ENCODE data around the gene CPO.

DNA sequence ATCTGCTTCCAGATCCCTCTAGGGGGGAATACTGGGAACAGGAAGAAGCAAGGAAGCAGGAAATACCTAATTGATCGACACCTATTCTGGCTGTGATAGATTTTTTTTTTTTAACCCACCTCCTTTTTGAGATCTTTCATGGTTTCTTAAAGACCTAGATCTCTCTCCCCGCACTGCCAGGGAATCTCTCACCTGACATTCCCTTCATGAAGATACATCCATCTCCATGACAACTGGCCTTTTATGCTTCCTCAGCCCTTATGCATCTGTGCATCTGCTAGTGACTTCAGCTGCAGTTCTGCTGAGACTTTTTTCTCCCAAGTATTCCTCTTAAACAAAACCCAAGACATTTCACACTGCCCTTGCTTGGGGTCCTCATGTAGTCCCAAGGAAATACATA is 21.1 kb upstream of the CPO start:
- TF ChIP-seq BACH2 (CRISPR knock-in tag; IDR thresholded peaks at IDR 0.05; ENCODE audit: borderline replicate concordance) = no peak
- TF ChIP-seq, protein P1, sequence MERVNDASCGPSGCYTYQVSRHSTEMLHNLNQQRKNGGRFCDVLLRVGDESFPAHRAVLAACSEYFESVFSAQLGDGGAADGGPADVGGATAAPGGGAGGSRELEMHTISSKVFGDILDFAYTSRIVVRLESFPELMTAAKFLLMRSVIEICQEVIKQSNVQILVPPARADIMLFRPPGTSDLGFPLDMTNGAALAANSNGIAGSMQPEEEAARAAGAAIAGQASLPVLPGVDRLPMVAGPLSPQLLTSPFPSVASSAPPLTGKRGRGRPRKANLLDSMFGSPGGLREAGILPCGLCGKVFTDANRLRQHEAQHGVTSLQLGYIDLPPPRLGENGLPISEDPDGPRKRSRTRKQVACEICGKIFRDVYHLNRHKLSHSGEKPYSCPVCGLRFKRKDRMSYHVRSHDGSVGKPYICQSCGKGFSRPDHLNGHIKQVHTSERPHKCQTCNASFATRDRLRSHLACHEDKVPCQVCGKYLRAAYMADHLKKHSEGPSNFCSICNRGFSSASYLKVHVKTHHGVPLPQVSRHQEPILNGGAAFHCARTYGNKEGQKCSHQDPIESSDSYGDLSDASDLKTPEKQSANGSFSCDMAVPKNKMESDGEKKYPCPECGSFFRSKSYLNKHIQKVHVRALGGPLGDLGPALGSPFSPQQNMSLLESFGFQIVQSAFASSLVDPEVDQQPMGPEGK (CRISPR knock-in tag; IDR thresholded peaks at IDR 0.05; ENCODE audit: borderline replicate concordance) = no peak
- no peak for TF ChIP-seq ZNF8 (CRISPR knock-in tag; IDR thresholded peaks at IDR 0.05)
- no peak for TF ChIP-seq ISL1 (CRISPR knock-in tag; IDR thresholded peaks at IDR 0.05)
- no peak for TF ChIP-seq RARB (CRISPR knock-in tag; IDR thresholded peaks at IDR 0.05)
- no peak for TF ChIP-seq ZNF70 (CRISPR knock-in tag; IDR thresholded peaks at IDR 0.05)
- no peak for TF ChIP-seq TOX (CRISPR knock-in tag; IDR thresholded peaks at IDR 0.05; ENCODE audit: borderline replicate concordance)

Measured in SK-N-SH treated with all-trans-retinoic acid at 6 μM for 48 hours (cell line).